H1 (cell line): ENCODE measurements around the gene CTSW. TPM values are rescaled to one million over a fixed set of nuclear protein-coding genes. Genes with fewer than 3 reads are reported as not detected.

ENCODE experiments used
- CTCF ChIA-PET: fragments of 300-600 bp; sonication (Branson Sonifier 250); formaldehyde crosslinking; loops from one replicate; lab custom pipeline; 2021; ENCODE audit not compliant: partially characterized antibody; lab: Charles Lee
- POLR2A ChIA-PET: fragments of 300-600 bp; sonication (Branson Sonifier 250); formaldehyde crosslinking; loops from one replicate; lab custom pipeline; 2021; ENCODE audit warnings: inconsistent platforms; ENCODE audit not compliant: partially characterized antibody; lab: Charles Lee
- DNase-seq, 2 experiments: peaks; one replicate each; pipeline versions ENCODE4 v3.0.0 to v3.0.0-alpha.2; 2010 to 2022; ENCODE audit warnings: low spot score in 2 of 2, low read depth in 1 of 2, mixed read lengths in 1 of 2
- FAIRE-seq: peaks from 2 replicates; lab custom pipeline; 2011; peaks lifted over from hg19 to GRCh38; lab: Jason Lieb, UNC
- H2AFZ ChIP-seq: 2 replicates; pipeline ENCODE4 v1.8.1; 2012; ENCODE audit warnings: low read length, inconsistent platforms
- H2AK5ac ChIP-seq: 2 replicates; pipeline ENCODE4 v1.6.1; 2013; ENCODE audit warnings: low read depth, low read length
- H2BK120ac ChIP-seq: replicated peaks from 2 replicates; pipeline ENCODE3; 2013; ENCODE audit warnings: low read depth, low read length, inconsistent platforms
- H2BK12ac ChIP-seq: 2 replicates; pipeline ENCODE4 v1.6.1; 2013; ENCODE audit warnings: low read depth, low read length
- H2BK15ac ChIP-seq: 2 replicates; pipeline ENCODE4 v1.6.1; 2013; ENCODE audit warnings: low read length
- H2BK20ac ChIP-seq: 2 replicates; pipeline ENCODE4 v1.6.1; 2013; ENCODE audit warnings: low read length
- H2BK5ac ChIP-seq: 2 replicates; pipeline ENCODE4 v1.6.1; 2013; ENCODE audit warnings: low read depth, low read length
- H3K14ac ChIP-seq: 2 replicates; pipeline ENCODE4 v1.6.1; 2013; ENCODE audit warnings: inconsistent platforms; ENCODE audit not compliant: insufficient read length
- H3K18ac ChIP-seq: 2 replicates; pipeline ENCODE4 v1.6.1; 2013; ENCODE audit warnings: low read length; ENCODE audit errors: extremely low read depth
- H3K23ac ChIP-seq: 2 replicates; pipeline ENCODE4 v1.6.1; 2013; ENCODE audit warnings: inconsistent platforms; ENCODE audit not compliant: insufficient read length
- H3K23me2 ChIP-seq: 2 replicates; pipeline ENCODE4 v1.6.1; 2013; ENCODE audit warnings: low read depth, low read length
- H3K27ac ChIP-seq: 2 replicates; pipeline ENCODE4 v1.6.1; 2011; ENCODE audit warnings: low read depth, low read length, inconsistent platforms
- H3K27me3 ChIP-seq, 4 experiments: replicated peaks in 1 of 4; 1 replicate in 1 of 4; 2 replicates in 3 of 4; pipeline versions ENCODE4 v1.6.1 to v1.8.1; 2011 to 2013; ENCODE audit warnings: low read length in 3 of 4, mild to moderate bottlenecking in 3 of 4, inconsistent platforms in 2 of 4, mixed read lengths in 2 of 4, moderate library complexity in 1 of 4; ENCODE audit not compliant: control insufficient read depth in 3 of 4, insufficient read depth in 3 of 4; ENCODE audit errors: extremely low read depth in 1 of 4
- H3K36me3 ChIP-seq, 4 experiments: 2 replicates each; pipeline versions ENCODE4 v1.6.1 to v1.8.1; 2011 to 2013; ENCODE audit warnings: mild to moderate bottlenecking in 4 of 4, low read length in 3 of 4, moderate library complexity in 2 of 4, control low read depth in 1 of 4, inconsistent platforms in 1 of 4; ENCODE audit not compliant: insufficient read depth in 4 of 4, control insufficient read depth in 2 of 4
- H3K4ac ChIP-seq: replicated peaks from 2 replicates; pipeline ENCODE3; 2013; ENCODE audit warnings: low read length, low read depth, mixed read lengths, inconsistent platforms; ENCODE audit not compliant: insufficient read length
- H3K4me1 ChIP-seq, 4 experiments: replicated peaks in 1 of 4; 1 replicate in 1 of 4; 2 replicates in 3 of 4; pipeline versions ENCODE4 v1.6.1 to v1.8.1; 2011 to 2013; ENCODE audit warnings: low read length in 3 of 4, inconsistent platforms in 2 of 4, mixed read lengths in 1 of 4; ENCODE audit not compliant: insufficient read depth in 4 of 4, control insufficient read depth in 3 of 4
- H3K4me2 ChIP-seq, 2 experiments: 2 replicates each; pipeline versions ENCODE4 v1.6.1 to v1.8.1; 2011 to 2013; ENCODE audit warnings: low read depth in 2 of 2, low read length in 2 of 2, control low read depth in 1 of 2, inconsistent platforms in 1 of 2, mild to moderate bottlenecking in 1 of 2; ENCODE audit not compliant: insufficient read depth in 1 of 2
- H3K4me3 ChIP-seq, 4 experiments: fragments of 200-600, 300-600 bp in 1 of 4; sonication (generic), shearing (Covaris generic), sonication (Bioruptor Twin) in 1 of 4; 2 replicates each; pipeline versions ENCODE4 v1.5.1 to v1.8.1; 2011 to 2016; ENCODE audit warnings: low read length in 4 of 4, low read depth in 3 of 4, control low read depth in 2 of 4, inconsistent platforms in 2 of 4, mild to moderate bottlenecking in 2 of 4, mixed read lengths in 1 of 4, moderate library complexity in 1 of 4; ENCODE audit not compliant: insufficient read depth in 2 of 4; ENCODE audit errors: extremely low read depth in 1 of 4
- H3K56ac ChIP-seq: replicated peaks from 2 replicates; pipeline ENCODE3; 2013; ENCODE audit warnings: low read depth, mild to moderate bottlenecking, mixed read lengths, low read length, inconsistent platforms; ENCODE audit not compliant: insufficient read length
- H3K79me1 ChIP-seq: 2 replicates; pipeline ENCODE4 v1.6.1; 2013; ENCODE audit warnings: low read depth, low read length, control low read depth
- H3K79me2 ChIP-seq, 2 experiments: 2 replicates each; pipeline versions ENCODE4 v1.6.1 to v1.8.1; 2012 to 2013; ENCODE audit warnings: low read length in 2 of 2, mild to moderate bottlenecking in 2 of 2, inconsistent platforms in 1 of 2; ENCODE audit not compliant: insufficient read depth in 2 of 2, control insufficient read depth in 1 of 2
- H3K9ac ChIP-seq, 4 experiments: replicated peaks in 1 of 4; 1 replicate in 1 of 4; 2 replicates in 3 of 4; pipeline versions ENCODE4 v1.6.1 to v1.8.1; 2011 to 2013; ENCODE audit warnings: low read depth in 3 of 4, low read length in 3 of 4, control low read depth in 2 of 4, mild to moderate bottlenecking in 2 of 4, moderate library complexity in 2 of 4, inconsistent platforms in 1 of 4; ENCODE audit errors: extremely low read depth in 1 of 4
- H3K9me3 ChIP-seq, 2 experiments: 2 replicates each; pipeline versions ENCODE4 v1.6.1 to v1.8.1; 2012 to 2013; ENCODE audit warnings: mild to moderate bottlenecking in 2 of 2, moderate library complexity in 2 of 2, control low read depth in 1 of 2, inconsistent platforms in 1 of 2, low read depth in 1 of 2, low read length in 1 of 2, mixed read lengths in 1 of 2; ENCODE audit not compliant: insufficient read depth in 2 of 2
- H4K20me1 ChIP-seq, 2 experiments: replicated peaks in 1 of 2; 2 replicates each; pipeline versions ENCODE3 to v1.8.1; 2011 to 2013; ENCODE audit warnings: inconsistent platforms in 2 of 2, low read length in 2 of 2, mild to moderate bottlenecking in 1 of 2; ENCODE audit not compliant: insufficient read depth in 2 of 2, control insufficient read depth in 1 of 2
- H4K5ac ChIP-seq: 2 replicates; pipeline ENCODE4 v1.6.1; 2013; ENCODE audit warnings: low read length, low read depth, mixed read lengths, inconsistent platforms; ENCODE audit not compliant: insufficient read length
- H4K8ac ChIP-seq: 2 replicates; pipeline ENCODE4 v1.8.0; 2013; ENCODE audit warnings: mild to moderate bottlenecking, moderate library complexity, low read length, inconsistent platforms; ENCODE audit not compliant: insufficient read depth; ENCODE audit errors: extremely low read depth
- H4K91ac ChIP-seq: replicated peaks from 2 replicates; pipeline ENCODE3; 2013; ENCODE audit warnings: low read length, mixed read lengths, inconsistent platforms; ENCODE audit not compliant: insufficient read length
- CTCF ChIP-seq, 3 experiments: IDR thresholded peaks; 1 replicate in 2 of 3; 2 replicates in 1 of 3; pipeline versions ENCODE4 v1.5.1 to v1.6.1; 2011; ENCODE audit warnings: low read length in 3 of 3, mild to moderate bottlenecking in 3 of 3, inconsistent platforms in 2 of 3, low read depth in 1 of 3, moderate library complexity in 1 of 3; ENCODE audit not compliant: insufficient read depth in 1 of 3; ENCODE audit errors: control extremely low read depth in 1 of 3
- NANOG ChIP-seq: IDR thresholded peaks from 2 replicates; pipeline ENCODE4 v1.6.1; 2011; ENCODE audit warnings: low read length, low read depth, mild to moderate bottlenecking, inconsistent platforms; ENCODE audit not compliant: insufficient read depth, poor library complexity, severe bottlenecking
- POLR2A ChIP-seq, 2 experiments: IDR thresholded peaks; 1 replicate in 1 of 2; 2 replicates in 1 of 2; pipeline ENCODE4 v1.6.1; 2011; ENCODE audit warnings: low read depth in 2 of 2, low read length in 2 of 2, mild to moderate bottlenecking in 2 of 2; ENCODE audit errors: control extremely low read depth in 1 of 2
- POLR2AphosphoS5 ChIP-seq: IDR thresholded peaks from 2 replicates; pipeline ENCODE4 v1.6.1; 2011; ENCODE audit warnings: low read depth, low read length
- SIRT6 ChIP-seq: IDR thresholded peaks from one replicate; pipeline ENCODE4 v1.7.1; 2012; ENCODE audit warnings: low read length, inconsistent platforms
- SP1 ChIP-seq: IDR thresholded peaks from 2 replicates; pipeline ENCODE4 v1.6.1; 2011; ENCODE audit warnings: low read depth, low read length
- SP4 ChIP-seq: IDR thresholded peaks from 2 replicates; pipeline ENCODE4 v1.6.1; 2012; ENCODE audit warnings: low read length, inconsistent platforms
- WGBS, 2 experiments: shearing (Covaris generic) in 1 of 2; methylation state at CpG; one replicate each; pipeline versions ENCODE4 v1.1.6 to v1.1.7; 2013 to 2015; ENCODE audit warnings: low lambda C conversion rate in 2 of 2, mixed read lengths in 2 of 2, inconsistent platforms in 1 of 2, low coverage in 1 of 2, missing lambda C conversion rate in 1 of 2; ENCODE audit not compliant: insufficient replicate concordance in 2 of 2, insufficient coverage in 1 of 2, insufficient read length in 1 of 2; ENCODE audit errors: extremely low coverage in 1 of 2, missing lambda C conversion rate in 1 of 2; 5-methylcytosine and 5-hydroxymethylcytosine counted together
- polyA plus RNA-seq, 7 experiments: library from polyadenylated mRNA; depleted of rRNA in 3 of 7; stranded (reverse) in 5 of 7; unstranded in 2 of 7; fragments of >200 nt in 5 of 7; fragments of 200-250 nt in 2 of 7; gene quantifications; 1 replicate in 5 of 7; 2 replicates in 1 of 7; 4 replicates in 1 of 7; pipeline versions ENCODE4 v1.2.1 to v1.2.3, GENCODE V29; 2011 to 2013; ENCODE audit warnings: missing spikeins in 2 of 7, mixed read lengths in 2 of 7
- total RNA-seq: library from RNA; stranded (reverse); fragmentation: NEBNext Ultra II Directional; extraction: Animal tissue kit (Norgen Biotek cat#: 25700); gene quantifications from 2 replicates; pipeline ENCODE4 v1.2.1, GENCODE V29; 2021

Gene CTSW
- total and polyA plus RNA-seq, 2 of the 8 experiments (the other 6 are each of a cell fraction or from before 2014, with no cell fraction given): not detected

- no peak within 1 kb of the TSS for H2BK20ac ChIP-seq
- no peak within 1 kb of the TSS; the same call in 1 of the 2 replicates for H2BK15ac ChIP-seq
- peak within 1 kb of the TSS; percentile 96 for H4K8ac ChIP-seq
- H2AK5ac ChIP-seq: no peak within 1 kb of the TSS
- H3K4me2 ChIP-seq: peak within 1 kb of the TSS; percentile 94 to 97
- no peak within 1 kb of the TSS for H3K4ac ChIP-seq
- H2AFZ ChIP-seq: no peak within 1 kb of the TSS; the same call in 1 of the 2 replicates
- H3K14ac ChIP-seq: no peak within 1 kb of the TSS
- ChIA-PET POLR2A (interaction anchor here (0.7 to 39.7 kb wide), 19 partner anchors 9 to 399 kb away, joined by 3 to 1071 read pairs (median 4); partner anchors contain the start of genes C11orf68, CFL1, CST6 and EFEMP2), CTCF (interaction anchor here (0.7 to 19.6 kb wide), 39 partner anchors 8 to 450 kb away, joined by 3 to 283 read pairs (median 6); partner anchors contain the start of genes AP5B1, BANF1, C11orf68 and CFL1)
- peaks cover 1 to 6% (median 4%) of the 10 kb centered on the region in 4 experiments; a peak in 4 of 8 replicates for H3K36me3 ChIP-seq
- peak within 1 kb of the TSS; percentile 75; the same call in 1 of the 2 replicates for H3K27ac ChIP-seq
- peaks cover 0 to 30% (median 12%) of the 10 kb centered on the region in 4 experiments; a peak in 5 of 7 replicates for H3K4me1 ChIP-seq
- peaks cover 2 to 4% of the 10 kb centered on the region in 2 experiments for H4K20me1 ChIP-seq
- peak within 1 kb of the TSS; percentile 92 for H4K91ac ChIP-seq
- FAIRE-seq (no peak), DNase-seq (peak in 1 of 2 experiments; percentile 95)
- H3K9ac ChIP-seq: peak within 1 kb of the TSS; percentile 58 to 79 (median 70)
- WGBS, 2 experiments: 4% methylated on average over 52 of the region's 94 CpGs; no CpG with 5 or more reads in 1 of the 2 experiments
- peak within 1 kb of the TSS; percentile 24; the same call in 1 of the 2 replicates for H2BK5ac ChIP-seq
- H3K18ac ChIP-seq: peak within 1 kb of the TSS; percentile 83
- H3K4me3 ChIP-seq: peak within 1 kb of the TSS; percentile 74 to 82 (median 78)
- H3K79me1 ChIP-seq: no peaks in the 10 kb centered on the region
- H3K9me3 ChIP-seq: no peaks in the 10 kb centered on the region
- H3K23ac ChIP-seq: no peak within 1 kb of the TSS
- H4K5ac ChIP-seq: peak within 1 kb of the TSS; percentile 49
- H3K23me2 ChIP-seq: peaks cover 25% of the 10 kb centered on the region
- peaks cover 0 to 4% of the 10 kb centered on the region in 2 experiments; a peak in 1 of 4 replicates for H3K79me2 ChIP-seq
- H2BK120ac ChIP-seq: peak within 1 kb of the TSS; percentile 65
- H3K27me3 ChIP-seq: peaks cover 0 to 14% (median 8%) of the 10 kb centered on the region in 4 experiments; a peak in 6 of 7 replicates
- H2BK12ac ChIP-seq: peak within 1 kb of the TSS; percentile 39; the same call in 1 of the 2 replicates
- H3K56ac ChIP-seq: peak within 1 kb of the TSS; percentile 78
- peak; percentile 44; the same call in 1 of the 2 replicates for TF ChIP-seq SP4
- peak; percentile 68 for TF ChIP-seq POLR2AphosphoS5
- TF ChIP-seq CTCF (IDR thresholded peaks at IDR 0.05; ENCODE audit: control extremely low read depth in 1 of 3, insufficient read depth in 1 of 3, low read depth in 1 of 3, low read length in 3 of 3): peak in 2 of 3 experiments; percentile 25 to 45; a peak in 3 of 4 replicates
- peak in 1 of 2 experiments; percentile 81; a peak in 2 of 3 replicates for TF ChIP-seq POLR2A (IDR thresholded peaks at IDR 0.05; ENCODE audit: control extremely low read depth in 1 of 2, low read depth in 2 of 2, low read length in 2 of 2)
- TF ChIP-seq NANOG: no peak
- 0 out of 2 replicates have a peak, but pooled peaks have one; percentile 29 for TF ChIP-seq SP1
- TF ChIP-seq SIRT6: no peak
Observed at GRCh38 chr11:65890324-65891218, 10.9 kb downstream of the CTSW start, which contains the start of gene CCDC85B. Gene CCDC85B, plus strand, starts transcription at chr11:65890673. Its CDS starts 111 bp downstream, at chr11:65890784.
